ENCODE results near the gene STOX2.

- TF ChIP-seq CTCF (IDR thresholded peaks at IDR 0.05) = no peak
- no peak for TF ChIP-seq POLR2A (IDR thresholded peaks at IDR 0.05)
Measured at GRCh38 chr4:183871581-183871980, 33.5 kb upstream of the STOX2 start.

Data from esophagus squamous epithelium (tissue), 4 donors.